Osteocyte (in vitro differentiated cells): ENCODE results near the gene INTS15. TPM values are rescaled to one million over a fixed set of nuclear protein-coding genes. Genes with fewer than 3 reads are reported as not detected.

Experiments
- DNase-seq: peaks from one replicate; pipeline ENCODE4 v3.0.0; 2021; ENCODE audit warnings: mixed read lengths; ENCODE audit not compliant: unreplicated experiment; ENCODE audit errors: extremely low spot score
- H3K27ac Mint-ChIP-seq: one replicate; pipeline ENCODE4 v1.8.0; 2021; ENCODE audit warnings: mild to moderate bottlenecking, mixed read lengths; ENCODE audit not compliant: unreplicated experiment
- H3K27me3 Mint-ChIP-seq: one replicate; pipeline ENCODE4 v1.8.0; 2021; ENCODE audit warnings: mixed read lengths; ENCODE audit not compliant: unreplicated experiment
- H3K36me3 Mint-ChIP-seq: one replicate; pipeline ENCODE4 v1.8.0; 2021; ENCODE audit warnings: mixed read lengths; ENCODE audit not compliant: unreplicated experiment
- H3K4me1 Mint-ChIP-seq: one replicate; pipeline ENCODE4 v1.8.0; 2021; ENCODE audit warnings: mixed read lengths; ENCODE audit not compliant: unreplicated experiment
- H3K4me3 Mint-ChIP-seq: one replicate; pipeline ENCODE4 v1.8.0; 2021; ENCODE audit warnings: mild to moderate bottlenecking, moderate library complexity, mixed read lengths; ENCODE audit not compliant: unreplicated experiment
- H3K9me3 Mint-ChIP-seq: one replicate; pipeline ENCODE4 v1.8.0; 2021; ENCODE audit warnings: mixed read lengths; ENCODE audit not compliant: unreplicated experiment
- total RNA-seq: library from RNA; stranded (reverse); gene quantifications from 2 replicates; pipeline ENCODE4 v1.2.1, GENCODE V29; 2021
- TF ChIP-seq, protein P1 (sequence below): fragments of 200-600 bp; sonication (generic); IDR thresholded peaks from 2 replicates; pipeline ENCODE4 v1.5.0; 2021; ENCODE audit warnings: antibody characterized with exemption, mild to moderate bottlenecking, moderate library complexity

INTS15 gene
- total RNA-seq, 1 donor from 2014 or later: 40.3 TPM

DNA sequence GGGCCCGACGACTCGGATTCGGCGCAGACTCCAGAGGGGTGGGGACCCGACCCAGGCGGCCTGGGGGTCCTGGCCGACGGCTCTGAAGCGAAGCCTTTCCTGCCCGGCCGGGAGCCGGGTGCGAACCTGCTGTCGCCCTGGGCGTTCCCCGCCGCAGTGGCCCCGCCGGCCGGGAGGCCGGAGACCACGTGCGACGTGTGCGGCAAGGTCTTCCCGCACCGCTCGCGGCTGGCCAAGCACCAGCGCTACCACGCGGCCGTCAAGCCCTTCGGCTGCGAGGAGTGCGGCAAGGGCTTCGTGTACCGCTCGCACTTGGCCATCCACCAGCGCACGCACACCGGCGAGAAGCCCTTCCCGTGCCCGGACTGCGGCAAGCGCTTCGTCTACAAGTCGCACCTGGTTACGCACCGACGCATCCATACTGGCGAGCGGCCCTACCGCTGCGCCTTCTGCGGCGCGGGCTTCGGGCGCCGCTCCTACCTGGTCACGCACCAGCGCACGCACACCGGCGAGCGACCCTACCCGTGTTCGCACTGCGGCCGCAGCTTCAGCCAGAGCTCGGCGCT, 62.7 kb downstream of the INTS15 start:
- H3K36me3 Mint-ChIP-seq: peaks cover 37% of the 10 kb centered on the region
- no peaks in the 10 kb centered on the region for H3K4me1 Mint-ChIP-seq
- H3K9me3 Mint-ChIP-seq: no peaks in the 10 kb centered on the region
- H3K27me3 Mint-ChIP-seq: no peaks in the 10 kb centered on the region
- H3K27ac Mint-ChIP-seq: no peak overlapping the region
- no peak overlapping the region for H3K4me3 Mint-ChIP-seq
- DNase-seq: no peak
- TF ChIP-seq, protein P1, sequence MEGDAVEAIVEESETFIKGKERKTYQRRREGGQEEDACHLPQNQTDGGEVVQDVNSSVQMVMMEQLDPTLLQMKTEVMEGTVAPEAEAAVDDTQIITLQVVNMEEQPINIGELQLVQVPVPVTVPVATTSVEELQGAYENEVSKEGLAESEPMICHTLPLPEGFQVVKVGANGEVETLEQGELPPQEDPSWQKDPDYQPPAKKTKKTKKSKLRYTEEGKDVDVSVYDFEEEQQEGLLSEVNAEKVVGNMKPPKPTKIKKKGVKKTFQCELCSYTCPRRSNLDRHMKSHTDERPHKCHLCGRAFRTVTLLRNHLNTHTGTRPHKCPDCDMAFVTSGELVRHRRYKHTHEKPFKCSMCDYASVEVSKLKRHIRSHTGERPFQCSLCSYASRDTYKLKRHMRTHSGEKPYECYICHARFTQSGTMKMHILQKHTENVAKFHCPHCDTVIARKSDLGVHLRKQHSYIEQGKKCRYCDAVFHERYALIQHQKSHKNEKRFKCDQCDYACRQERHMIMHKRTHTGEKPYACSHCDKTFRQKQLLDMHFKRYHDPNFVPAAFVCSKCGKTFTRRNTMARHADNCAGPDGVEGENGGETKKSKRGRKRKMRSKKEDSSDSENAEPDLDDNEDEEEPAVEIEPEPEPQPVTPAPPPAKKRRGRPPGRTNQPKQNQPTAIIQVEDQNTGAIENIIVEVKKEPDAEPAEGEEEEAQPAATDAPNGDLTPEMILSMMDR: no peak

DNA sequence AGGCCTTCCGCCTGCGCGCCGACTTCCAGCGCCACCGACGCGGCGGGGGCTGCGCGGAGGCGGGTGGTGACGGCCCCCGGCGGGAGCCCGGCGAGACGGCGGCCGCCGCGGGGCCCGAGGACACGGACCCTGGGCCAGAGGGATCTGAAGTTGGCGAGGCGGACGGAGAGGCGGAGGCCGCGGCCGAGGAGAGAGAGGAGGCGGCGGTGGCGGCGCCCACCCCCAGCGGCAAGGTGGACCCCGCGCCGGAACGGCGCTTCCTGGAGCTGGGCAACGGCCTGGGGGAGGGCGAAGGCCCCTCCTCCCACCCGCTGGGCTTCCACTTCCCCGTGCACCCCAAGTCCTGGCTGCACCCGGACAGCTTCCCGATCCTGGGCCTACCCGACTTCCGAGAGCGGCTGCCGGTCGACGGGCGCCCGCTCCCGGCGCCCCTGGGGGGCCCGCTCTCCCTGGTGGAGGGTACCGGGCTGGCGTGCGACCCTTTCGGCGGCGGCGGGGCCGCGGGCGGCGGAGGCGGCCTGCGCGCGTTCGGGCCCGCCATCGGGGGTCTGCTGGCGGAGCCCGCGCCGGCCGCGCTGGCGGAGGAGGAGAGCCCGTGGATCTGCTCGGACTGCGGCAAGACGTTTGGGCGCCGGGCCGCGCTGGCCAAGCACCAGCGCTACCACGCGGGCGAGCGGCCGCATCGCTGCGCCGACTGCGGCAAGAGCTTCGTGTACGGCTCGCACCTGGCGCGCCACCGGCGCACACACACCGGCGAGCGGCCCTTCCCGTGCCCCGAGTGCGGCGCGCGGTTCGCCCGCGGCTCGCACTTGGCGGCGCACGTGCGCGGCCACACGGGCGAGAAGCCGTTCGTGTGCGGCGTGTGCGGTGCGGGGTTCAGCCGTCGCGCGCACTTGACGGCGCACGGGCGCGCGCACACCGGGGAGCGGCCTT, 63.5 kb downstream of the INTS15 start:
- H3K9me3 Mint-ChIP-seq: no peaks in the 10 kb centered on the region
- no peak overlapping the region for H3K4me3 Mint-ChIP-seq
- DNase-seq: no peak
- no peaks in the 10 kb centered on the region for H3K4me1 Mint-ChIP-seq
- H3K36me3 Mint-ChIP-seq: peaks cover 37% of the 10 kb centered on the region
- H3K27ac Mint-ChIP-seq: no peak overlapping the region
- TF ChIP-seq, protein P1: no peak
- H3K27me3 Mint-ChIP-seq: no peaks in the 10 kb centered on the region

DNA sequence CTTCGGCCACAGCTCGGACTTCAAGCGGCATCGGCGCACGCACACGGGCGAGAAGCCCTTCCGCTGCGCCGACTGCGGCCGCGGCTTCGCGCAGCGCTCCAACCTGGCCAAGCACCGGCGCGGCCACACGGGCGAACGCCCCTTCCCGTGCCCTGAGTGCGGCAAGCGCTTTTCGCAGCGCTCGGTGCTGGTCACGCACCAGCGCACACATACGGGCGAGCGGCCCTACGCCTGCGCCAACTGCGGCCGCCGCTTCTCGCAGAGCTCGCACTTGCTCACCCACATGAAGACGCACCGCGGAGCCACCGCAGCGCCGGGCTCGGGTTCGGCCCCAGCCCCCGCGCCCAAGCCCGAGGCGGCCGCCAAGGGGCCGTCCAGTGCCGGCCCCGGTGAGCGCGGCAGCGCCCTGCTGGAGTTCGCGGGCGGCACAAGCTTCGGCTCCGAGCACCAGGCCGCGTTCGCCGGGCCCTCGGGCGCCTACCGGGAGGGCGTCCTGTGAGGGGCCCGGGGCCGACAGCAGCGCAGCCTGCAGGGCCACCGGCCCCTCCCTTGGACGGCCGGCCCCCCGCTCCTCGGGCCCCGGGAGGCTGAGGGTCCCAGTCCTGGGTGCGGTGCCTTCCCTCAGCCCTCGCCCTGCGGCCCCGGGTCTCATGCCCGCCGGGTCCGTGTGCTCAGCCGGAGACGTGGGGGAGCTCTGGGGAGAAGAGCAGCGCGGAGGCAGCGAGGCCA, 64.5 kb downstream of the INTS15 start:
- H3K36me3 Mint-ChIP-seq: peaks cover 37% of the 10 kb centered on the region
- DNase-seq: no peak
- TF ChIP-seq, protein P1: no peak
- H3K4me3 Mint-ChIP-seq: no peak overlapping the region
- no peaks in the 10 kb centered on the region for H3K27me3 Mint-ChIP-seq
- H3K4me1 Mint-ChIP-seq: no peaks in the 10 kb centered on the region
- H3K9me3 Mint-ChIP-seq: no peaks in the 10 kb centered on the region
- H3K27ac Mint-ChIP-seq: no peak overlapping the region

DNA sequence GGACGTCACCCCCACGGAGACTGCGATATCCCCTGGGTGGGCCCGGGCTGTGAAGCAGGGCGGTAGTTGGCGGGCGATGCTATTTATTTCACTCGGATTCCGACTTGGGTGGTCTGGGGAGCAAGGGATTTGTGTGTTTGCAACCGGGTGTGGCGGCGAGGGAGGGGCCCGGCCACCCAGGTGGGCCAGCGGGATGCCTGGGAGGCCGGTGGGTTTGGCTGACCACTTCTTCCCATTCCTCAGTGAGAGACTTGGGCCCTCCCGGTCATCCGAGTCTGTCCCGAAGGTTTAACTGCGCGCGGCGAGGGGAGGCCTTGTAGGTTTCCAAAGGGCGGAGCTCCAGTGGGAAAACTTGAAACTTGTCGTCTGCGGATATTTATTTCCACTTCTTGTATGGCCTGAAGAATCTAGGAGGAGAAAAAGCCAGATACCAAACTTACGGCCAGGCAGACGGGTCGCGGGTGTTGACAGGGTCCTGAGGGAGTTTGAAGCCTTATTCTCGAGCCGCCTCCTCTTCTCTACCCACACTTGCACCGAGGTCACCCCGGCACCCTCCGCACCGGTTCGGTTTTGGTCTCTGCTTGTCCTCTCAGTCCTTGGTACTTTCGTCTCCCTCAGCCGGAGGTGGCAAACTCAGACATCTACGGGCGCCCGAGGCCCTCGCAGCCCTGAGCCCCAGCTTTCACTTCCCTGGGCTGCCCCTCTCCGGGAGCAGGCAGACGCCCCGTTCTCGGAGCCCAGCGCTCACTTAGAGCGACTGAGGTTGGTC, 65.2 kb downstream of the INTS15 start:
- Mint-ChIP-seq H3K4me1 (no peaks in the 10 kb centered on the region), H3K27me3 (no peaks in the 10 kb centered on the region), H3K27ac (no peak overlapping the region), H3K9me3 (no peaks in the 10 kb centered on the region), H3K36me3 (peaks cover 32% of the 10 kb centered on the region), H3K4me3 (no peak overlapping the region)
- TF ChIP-seq, protein P1: no peak
- DNase-seq: no peak
